Measurements from ENCODE around the gene SORBS1.

The SORBS1 gene

DNA sequence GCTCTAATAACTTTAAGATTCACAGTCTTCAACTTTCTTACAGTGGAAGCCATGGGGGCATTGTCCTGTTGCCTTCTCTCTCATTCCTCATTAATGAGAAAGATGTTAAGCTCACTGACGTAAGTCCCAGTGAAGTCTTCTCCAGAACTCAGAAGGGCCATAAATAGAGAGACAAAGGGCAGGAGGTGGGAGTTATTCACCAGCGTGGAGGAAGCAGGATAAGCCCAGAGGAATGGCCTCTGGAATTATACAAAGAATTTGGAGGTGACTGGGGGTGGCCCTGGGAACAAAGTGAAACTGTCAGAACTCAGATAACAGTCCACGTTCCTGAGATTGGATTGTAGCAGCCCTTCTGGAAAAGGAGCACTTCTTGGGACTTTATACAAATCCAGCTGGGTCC, 52.4 kb downstream of the SORBS1 start:
- Histone ChIP-seq H3K27ac (peak overlapping the region; percentile 74 to 85), H3K4me3 (peak overlapping the region; percentile 2)
- TF ChIP-seq, protein P1, sequence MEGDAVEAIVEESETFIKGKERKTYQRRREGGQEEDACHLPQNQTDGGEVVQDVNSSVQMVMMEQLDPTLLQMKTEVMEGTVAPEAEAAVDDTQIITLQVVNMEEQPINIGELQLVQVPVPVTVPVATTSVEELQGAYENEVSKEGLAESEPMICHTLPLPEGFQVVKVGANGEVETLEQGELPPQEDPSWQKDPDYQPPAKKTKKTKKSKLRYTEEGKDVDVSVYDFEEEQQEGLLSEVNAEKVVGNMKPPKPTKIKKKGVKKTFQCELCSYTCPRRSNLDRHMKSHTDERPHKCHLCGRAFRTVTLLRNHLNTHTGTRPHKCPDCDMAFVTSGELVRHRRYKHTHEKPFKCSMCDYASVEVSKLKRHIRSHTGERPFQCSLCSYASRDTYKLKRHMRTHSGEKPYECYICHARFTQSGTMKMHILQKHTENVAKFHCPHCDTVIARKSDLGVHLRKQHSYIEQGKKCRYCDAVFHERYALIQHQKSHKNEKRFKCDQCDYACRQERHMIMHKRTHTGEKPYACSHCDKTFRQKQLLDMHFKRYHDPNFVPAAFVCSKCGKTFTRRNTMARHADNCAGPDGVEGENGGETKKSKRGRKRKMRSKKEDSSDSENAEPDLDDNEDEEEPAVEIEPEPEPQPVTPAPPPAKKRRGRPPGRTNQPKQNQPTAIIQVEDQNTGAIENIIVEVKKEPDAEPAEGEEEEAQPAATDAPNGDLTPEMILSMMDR (IDR thresholded peaks at IDR 0.05) = no peak
- DNase-seq (ENCODE audit: low spot score) = no peak

DNA sequence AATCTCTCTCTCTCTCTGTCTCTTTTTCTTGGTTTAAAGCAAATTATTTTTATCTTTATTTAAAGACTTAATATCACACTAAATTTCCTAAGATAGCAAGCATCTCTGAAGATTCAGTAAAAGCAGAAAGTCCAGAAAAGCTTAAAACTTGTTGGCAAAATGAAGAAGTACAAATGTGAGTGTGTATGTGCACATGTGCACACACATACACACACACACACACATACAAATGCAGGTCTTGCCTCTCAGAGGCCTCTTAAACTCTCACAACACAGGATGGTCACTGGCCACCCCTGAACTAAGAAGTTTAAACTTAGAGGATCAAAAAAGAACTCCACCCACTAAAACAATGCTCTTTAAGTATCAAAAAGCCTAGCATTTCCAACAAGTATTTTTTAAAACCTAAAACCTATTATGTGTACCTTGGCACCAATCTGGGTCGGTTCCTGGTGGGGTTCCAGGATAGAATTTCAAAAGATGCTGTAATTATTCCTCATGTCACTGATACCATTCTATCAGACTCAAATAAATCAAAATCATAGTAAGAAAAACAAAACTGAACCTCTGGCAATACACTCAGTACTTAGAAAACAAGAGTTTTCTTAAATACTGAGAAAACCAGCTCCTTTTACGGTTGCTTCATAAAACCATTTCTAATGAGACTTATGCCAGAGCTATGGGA, 55.0 kb downstream of the SORBS1 start:
- TF ChIP-seq, protein P1 (IDR thresholded peaks at IDR 0.05) = no peak
- DNase-seq (ENCODE audit: low spot score) = no peak
- Histone ChIP-seq H3K27ac (peak overlapping the region; percentile 74 to 80), H3K4me3 (no peak overlapping the region)

DNA sequence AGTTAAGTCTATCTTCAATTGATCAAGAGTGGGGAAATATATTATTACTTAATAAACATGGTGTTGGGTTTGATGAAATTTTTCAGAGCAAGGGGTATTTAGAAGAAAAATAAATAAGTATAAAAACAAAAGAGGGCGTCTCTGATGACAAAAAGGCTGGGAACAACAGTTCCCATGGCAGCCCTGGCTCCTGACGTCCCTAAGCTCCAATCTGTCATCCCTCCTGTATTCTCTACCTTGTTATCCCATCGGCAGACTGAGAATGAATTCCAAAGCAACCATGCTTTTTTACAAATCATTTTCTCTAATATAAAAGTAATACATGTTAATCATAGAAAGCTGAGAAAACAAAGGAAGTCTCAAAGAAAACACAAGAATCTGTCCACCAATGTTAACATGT, 55.5 kb downstream of the SORBS1 start:
- Histone ChIP-seq H3K27ac (peak overlapping the region; percentile 74 to 83), H3K4me3 (peak overlapping the region; percentile 46)
- no peak for DNase-seq (ENCODE audit: low spot score)
- TF ChIP-seq, protein P1 (IDR thresholded peaks at IDR 0.05) = no peak

DNA sequence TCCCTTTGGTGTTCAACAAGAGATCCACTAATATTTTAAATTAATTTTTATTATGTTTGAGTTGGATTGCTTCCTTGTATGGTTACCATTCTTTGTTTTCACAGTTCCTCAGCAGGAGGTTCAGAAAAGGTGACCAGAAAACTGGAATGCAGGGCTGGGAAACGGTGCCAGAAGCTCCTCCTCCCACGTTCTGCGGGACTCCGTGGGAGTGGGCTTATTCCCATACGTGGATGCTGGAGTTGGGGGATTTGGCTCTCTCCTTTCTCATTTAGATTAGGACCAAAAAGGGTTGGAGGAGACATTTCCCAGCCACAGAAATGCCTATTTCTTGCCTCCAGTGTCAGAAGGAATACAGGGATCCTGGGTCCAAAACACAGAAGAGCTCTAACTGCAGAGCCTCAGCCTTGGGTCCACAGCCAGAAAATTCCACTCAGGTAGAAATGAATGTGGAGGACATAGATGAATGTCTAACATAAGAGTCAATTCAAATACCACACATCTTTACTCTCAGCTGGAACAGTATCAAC, 56.0 kb downstream of the SORBS1 start:
- no peak for DNase-seq (ENCODE audit: low spot score)
- TF ChIP-seq, protein P1 (IDR thresholded peaks at IDR 0.05) = no peak
- peak overlapping the region; percentile 74 to 83 for H3K27ac ChIP-seq
- H3K4me3 ChIP-seq = peak overlapping the region; percentile 46

DNA sequence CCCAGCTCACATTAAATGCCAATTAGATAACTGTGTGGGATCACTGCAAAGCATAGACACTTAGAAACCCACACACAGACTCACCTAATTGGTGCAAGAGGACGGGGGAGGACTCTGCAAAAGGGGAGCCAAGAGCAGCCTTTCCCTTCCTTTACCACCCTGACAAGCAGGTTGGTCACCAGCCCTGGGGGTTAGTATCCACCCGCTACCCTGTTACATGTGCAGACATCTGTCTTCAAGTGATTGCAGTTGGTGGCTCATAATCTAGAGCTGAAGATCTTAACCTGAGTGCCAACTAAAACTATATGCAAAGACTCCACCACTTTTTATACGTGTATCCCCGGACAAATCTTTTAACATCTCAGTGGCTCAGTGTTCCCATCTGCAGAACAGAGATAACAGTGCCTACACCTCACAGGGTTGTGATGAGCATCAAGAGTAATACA, 56.9 kb downstream of the SORBS1 start:
- H3K27ac ChIP-seq = peak overlapping the region; percentile 74 to 83
- no peak overlapping the region for H3K4me3 ChIP-seq
- TF ChIP-seq, protein P1 (IDR thresholded peaks at IDR 0.05) = no peak
- no peak for DNase-seq (ENCODE audit: low spot score)

DNA sequence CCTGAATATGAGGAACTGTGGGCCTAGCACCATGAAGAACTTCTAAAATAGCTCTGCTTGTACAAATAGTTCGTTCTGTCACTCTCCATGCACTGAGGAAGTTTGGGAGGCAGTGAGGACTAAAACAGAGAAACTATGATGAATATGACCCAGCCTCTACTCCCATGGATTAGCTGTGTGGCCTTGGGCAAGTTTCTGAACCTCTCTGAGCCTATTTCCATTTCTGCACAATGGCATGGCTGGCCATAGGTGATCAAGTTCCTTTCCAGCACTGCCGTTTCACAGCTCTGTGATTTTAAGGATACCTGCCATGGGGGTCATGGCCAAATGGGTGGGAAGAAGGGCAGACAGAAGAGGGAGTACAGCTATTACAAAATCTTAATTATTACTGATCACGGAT, 57.6 kb downstream of the SORBS1 start:
- TF ChIP-seq, protein P1 (IDR thresholded peaks at IDR 0.05) = no peak
- DNase-seq (ENCODE audit: low spot score) = no peak
- Histone ChIP-seq H3K27ac (peak overlapping the region; percentile 74 to 83), H3K4me3 (peak overlapping the region; percentile 26)

DNA sequence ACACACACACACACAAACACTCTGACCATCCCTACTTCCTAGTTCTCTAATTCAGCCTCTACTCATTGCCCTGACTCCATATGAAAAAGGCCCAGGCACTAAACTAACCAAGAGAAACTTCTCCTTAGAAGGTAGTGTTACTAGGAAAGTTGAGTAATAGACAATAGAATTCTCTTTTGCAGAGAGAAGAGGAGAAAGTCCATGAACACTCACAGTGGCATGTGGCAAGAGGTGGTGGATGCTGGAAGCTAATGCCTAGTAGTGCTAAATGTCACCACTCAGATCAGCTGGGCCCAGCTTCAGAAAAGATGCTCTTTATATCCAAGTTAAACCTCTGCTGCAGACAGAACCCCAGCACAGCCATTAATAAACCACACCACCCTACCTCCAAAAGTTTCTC, 58.2 kb downstream of the SORBS1 start:
- TF ChIP-seq, protein P1 (IDR thresholded peaks at IDR 0.05) = no peak
- H3K4me3 ChIP-seq = peak overlapping the region; percentile 26
- peak overlapping the region; percentile 74 to 83 for H3K27ac ChIP-seq
- no peak for DNase-seq (ENCODE audit: low spot score)

Measured in coronary artery (tissue), 2 donors.